Heart left ventricle (tissue), 16 donors: Measurements from ENCODE around the gene METRNL. TPM values are rescaled to one million over a fixed set of nuclear protein-coding genes. Genes with fewer than 3 reads are reported as not detected.
A peak's percentile ranks its signal among the peaks of the same experiment; 100 is the strongest.

ENCODE experiments used
- ATAC-seq, 4 donors: fragments of 200-7000 bp; cut with Tn5 transposase; one replicate each; pipeline ENCODE4 v1.9.1; 2020 to 2022; ENCODE audit warnings: moderate library complexity in 4 of 4, mild to moderate bottlenecking in 3 of 4, moderate number of reproducible peaks in 1 of 4
- DNase-seq, 5 donors: peaks; one replicate each; pipeline ENCODE4 v3.0.0-alpha.2; 2020
- H3K27ac ChIP-seq, 12 donors: fragments of 200-600 bp; sonication (generic) in 4 of 12; one replicate each; pipeline versions ENCODE4 v1.5.0 to v1.8.0; 2016 to 2022; ENCODE audit warnings: mild to moderate bottlenecking in 2 of 12
- H3K27me3 ChIP-seq, 9 donors: fragments of 200-600 bp; sonication (generic) in 2 of 9; one replicate each; pipeline versions ENCODE4 v1.5.1 to v1.8.0; 2016 to 2022; ENCODE audit warnings: mild to moderate bottlenecking in 3 of 9
- H3K36me3 ChIP-seq, 9 donors: fragments of 200-600 bp; sonication (generic) in 2 of 9; one replicate each; pipeline versions ENCODE4 v1.5.0 to v1.8.0; 2018 to 2022; ENCODE audit warnings: mild to moderate bottlenecking in 2 of 9
- H3K4me1 ChIP-seq, 12 donors: fragments of 200-600 bp; sonication (generic) in 4 of 12; one replicate each; pipeline versions ENCODE4 v1.5.0 to v1.8.0; 2016 to 2022; ENCODE audit warnings: mild to moderate bottlenecking in 3 of 12
- H3K4me3 ChIP-seq, 12 donors: fragments of 200-600 bp; sonication (generic) in 4 of 12; one replicate each; pipeline versions ENCODE4 v1.5.0 to v1.8.0; 2017 to 2022; ENCODE audit warnings: mild to moderate bottlenecking in 9 of 12, moderate library complexity in 4 of 12
- H3K9me3 ChIP-seq, 12 donors: fragments of 200-600 bp; sonication (generic) in 4 of 12; one replicate each; pipeline versions ENCODE4 v1.5.0 to v1.8.0; 2016 to 2022; ENCODE audit warnings: mild to moderate bottlenecking in 1 of 12
- POLR2A ChIP-seq, 2 donors: fragments of 450-650 bp; IDR thresholded peaks; one replicate each; pipeline ENCODE4 v1.6.1; 2017; ENCODE audit warnings: antibody characterized with exemption in 2 of 2, mild to moderate bottlenecking in 2 of 2, moderate library complexity in 2 of 2
- WGBS, 4 donors: extraction: QIAGEN DNeasy Blood & Tissue Kit in 2 of 4; methylation state at CpG; one replicate each; pipeline versions ENCODE4 v1.1.5 to v1.1.7; 2013 to 2018; 5-methylcytosine and 5-hydroxymethylcytosine counted together
- intact Hi-C, 10 donors: fragments of 100-400 bp; cut with DNase I; formaldehyde crosslinking; loops; one replicate each; pipeline versions ENCODE4 v1.11.1 to v1.14.2; 2022
- polyA plus RNA-seq, 2 donors: library from polyadenylated mRNA; stranded (reverse); fragments of 200-250 nt; gene quantifications; one replicate each; pipeline ENCODE4 v1.2.3, GENCODE V29; 2013
- total RNA-seq, 9 donors: library from RNA; depleted of rRNA in 2 of 9; stranded (reverse); fragments of >200 nt in 2 of 9; fragmentation: NEBNext Ultra II Directional in 3 of 9; extraction: Animal tissue kit (Norgen Biotek cat#: 25700) in 3 of 9; gene quantifications; one replicate each; pipeline versions ENCODE4 v1.1.0 to v1.2.4, GENCODE V29; 2016 to 2023
- TF ChIP-seq, protein P1 (sequence below), 12 donors: fragments of 200-600 bp; sonication (generic) in 4 of 12; IDR thresholded peaks; one replicate each; pipeline versions ENCODE4 v1.5.0 to v1.8.0; 2018 to 2022; ENCODE audit warnings: antibody characterized with exemption in 12 of 12, mild to moderate bottlenecking in 5 of 12
- donor health status: ischemic (EF 13 %, LVEDD 7.1; RV severe dilation, severe dysfunction).
- donor health status: healthy with polysubstance abuse.
- donor health status: DM: no; HTN: yes; CAD: no.
- donor health status: DM: no; HTN: no; CAD: no.
- donor health status: ischemic (EF 25% LVEDD 6.9; RV normal size, moderate dysfunction).
- donor health status: ischemic (EF 25% LVEDD 5.7; RV mildly dilated, moderate dysfunction).
- donor health status: healthy.
- donor health status: DM: yes; HTN: yes; CAD: no.
- donor health status: ischemic (EF 35%, LVEDD 5.7; RV mildly dilated, moderate dysfunction).
- donor health status: nonischemic (EF 11% LVEDD 7.7; RV severe dilation, severe dysfunction).
- donor health status: DM: yes; HTN: yes; CAD: no.
- donor health status: PGD.
- donor health status: ischemic (EF 29% LVEDD 5.4; RV normal size, mild dysfunction).
- donor health status: nonischemic (EF 23%, LVEDD 6.1; RV moderate dilation, normal function).

The METRNL gene
- total and polyA plus RNA-seq, 11 donors = 59.4 to 144 (median 79.5) TPM

DNA sequence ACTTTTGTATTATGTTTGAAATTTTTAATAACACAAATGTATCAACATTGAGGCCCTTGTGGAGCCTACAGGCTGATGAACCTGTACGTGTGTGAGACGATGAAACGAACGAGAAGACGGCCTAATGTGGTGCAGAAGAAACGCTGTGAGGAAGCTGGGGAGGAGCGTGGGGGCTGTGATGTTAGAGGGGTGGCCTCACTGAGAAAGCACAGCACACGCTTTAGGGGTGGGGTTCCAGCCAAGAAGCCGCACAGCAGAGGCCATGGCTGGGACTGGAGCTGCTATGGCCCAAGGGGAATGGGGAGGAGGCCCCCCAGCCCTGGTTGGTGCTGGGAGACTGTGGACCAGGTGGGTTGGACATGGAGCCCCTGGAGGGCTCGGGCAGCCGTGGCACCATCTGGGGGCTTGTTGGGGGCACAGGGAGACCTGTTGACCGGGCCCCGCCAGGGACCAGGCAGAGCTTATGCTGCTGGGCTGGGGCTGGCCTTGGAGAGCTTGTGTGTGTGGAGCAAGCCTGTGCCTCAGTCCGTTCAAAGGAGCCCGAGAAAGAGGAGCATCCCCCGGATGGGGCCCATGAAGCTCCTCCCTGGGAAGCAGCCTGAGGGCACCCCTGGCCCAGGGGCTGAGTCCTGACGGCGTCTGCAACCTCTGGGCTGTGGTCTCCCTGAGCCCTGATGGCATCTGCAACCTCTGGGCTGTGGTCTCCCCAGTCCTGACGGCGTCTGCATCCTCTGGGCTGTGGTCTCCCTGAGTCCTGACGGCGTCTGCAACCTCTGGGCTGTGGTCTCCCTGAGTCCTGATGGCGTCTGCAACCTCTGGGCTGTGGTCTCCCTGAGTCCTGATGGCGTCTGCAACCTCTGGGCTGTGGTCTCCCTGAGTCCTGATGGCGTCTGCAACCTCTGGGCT is 44.7 kb downstream of the METRNL start:
- peaks cover 0 to 17% (median under 1%) of the 10 kb centered on the region in 12 donors for H3K4me1 ChIP-seq
- H3K9me3 ChIP-seq = no peaks in the 10 kb centered on the region
- H3K36me3 ChIP-seq = no peaks in the 10 kb centered on the region
- DNase-seq (peak in 2 of 5 donors; percentile 15 to 57), ATAC-seq (no peak)
- TF ChIP-seq, protein P1, sequence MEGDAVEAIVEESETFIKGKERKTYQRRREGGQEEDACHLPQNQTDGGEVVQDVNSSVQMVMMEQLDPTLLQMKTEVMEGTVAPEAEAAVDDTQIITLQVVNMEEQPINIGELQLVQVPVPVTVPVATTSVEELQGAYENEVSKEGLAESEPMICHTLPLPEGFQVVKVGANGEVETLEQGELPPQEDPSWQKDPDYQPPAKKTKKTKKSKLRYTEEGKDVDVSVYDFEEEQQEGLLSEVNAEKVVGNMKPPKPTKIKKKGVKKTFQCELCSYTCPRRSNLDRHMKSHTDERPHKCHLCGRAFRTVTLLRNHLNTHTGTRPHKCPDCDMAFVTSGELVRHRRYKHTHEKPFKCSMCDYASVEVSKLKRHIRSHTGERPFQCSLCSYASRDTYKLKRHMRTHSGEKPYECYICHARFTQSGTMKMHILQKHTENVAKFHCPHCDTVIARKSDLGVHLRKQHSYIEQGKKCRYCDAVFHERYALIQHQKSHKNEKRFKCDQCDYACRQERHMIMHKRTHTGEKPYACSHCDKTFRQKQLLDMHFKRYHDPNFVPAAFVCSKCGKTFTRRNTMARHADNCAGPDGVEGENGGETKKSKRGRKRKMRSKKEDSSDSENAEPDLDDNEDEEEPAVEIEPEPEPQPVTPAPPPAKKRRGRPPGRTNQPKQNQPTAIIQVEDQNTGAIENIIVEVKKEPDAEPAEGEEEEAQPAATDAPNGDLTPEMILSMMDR (IDR thresholded peaks at IDR 0.05) = no peak
- no peak for TF ChIP-seq POLR2A (IDR thresholded peaks at IDR 0.05)
- peaks cover 0 to 4% (median 0%) of the 10 kb centered on the region in 9 donors for H3K27me3 ChIP-seq
- 88 to 92% (median 90%) methylated on average over 18 to 25 of the region's 25 CpGs for WGBS, 4 donors
- no peak overlapping the region for H3K27ac ChIP-seq
- H3K4me3 ChIP-seq = no peak overlapping the region
- intact Hi-C loops = no loop called here

DNA sequence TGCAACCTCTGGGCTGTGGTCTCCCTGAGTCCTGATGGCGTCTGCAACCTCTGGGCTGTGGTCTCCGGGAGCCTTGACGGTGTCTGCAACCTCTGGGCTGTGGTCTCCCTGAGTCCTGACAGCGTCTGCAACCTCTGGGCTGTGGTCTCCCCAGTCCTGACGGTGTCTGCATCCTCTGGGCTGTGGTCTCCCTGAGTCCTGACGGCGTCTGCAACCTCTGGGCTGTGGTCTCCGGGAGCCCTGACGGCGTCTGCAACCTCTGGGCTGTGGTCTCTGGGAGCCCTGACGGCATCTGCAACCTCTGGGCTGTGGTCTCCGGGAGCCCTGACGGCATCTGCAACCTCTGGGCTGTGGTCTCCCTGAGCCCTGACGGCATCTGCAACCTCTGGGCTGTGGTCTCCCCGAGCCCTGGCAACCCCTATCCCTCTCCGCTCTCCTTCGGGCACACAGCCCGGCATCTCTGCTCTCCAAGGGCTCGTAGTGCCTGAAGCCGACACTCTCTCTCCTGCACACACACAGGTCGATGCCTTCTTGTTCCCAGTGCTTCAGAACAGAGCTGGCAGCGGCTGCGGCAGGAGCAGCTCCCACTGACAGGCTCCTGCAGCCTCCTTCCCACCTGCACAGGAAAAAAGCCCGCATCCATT is 45.6 kb downstream of the METRNL start:
- TF ChIP-seq, protein P1 (IDR thresholded peaks at IDR 0.05) = no peak
- TF ChIP-seq POLR2A (IDR thresholded peaks at IDR 0.05) = no peak
- Histone ChIP-seq H3K4me1 (peaks cover 0 to 12% (median 0%) of the 10 kb centered on the region in 12 donors), H3K27ac (no peak overlapping the region), H3K9me3 (no peaks in the 10 kb centered on the region), H3K4me3 (peak overlapping the region in 1 of 12 donors; percentile 15), H3K36me3 (no peaks in the 10 kb centered on the region), H3K27me3 (peaks cover 0 to 4% (median 0%) of the 10 kb centered on the region in 9 donors)
- no peak for ATAC-seq
- WGBS, 4 donors = 75 to 88% (median 83%) methylated on average over 17 to 24 of the region's 24 CpGs
- peak in 2 of 5 donors; percentile 21 to 54 for DNase-seq
- intact Hi-C loops = no loop called here

DNA sequence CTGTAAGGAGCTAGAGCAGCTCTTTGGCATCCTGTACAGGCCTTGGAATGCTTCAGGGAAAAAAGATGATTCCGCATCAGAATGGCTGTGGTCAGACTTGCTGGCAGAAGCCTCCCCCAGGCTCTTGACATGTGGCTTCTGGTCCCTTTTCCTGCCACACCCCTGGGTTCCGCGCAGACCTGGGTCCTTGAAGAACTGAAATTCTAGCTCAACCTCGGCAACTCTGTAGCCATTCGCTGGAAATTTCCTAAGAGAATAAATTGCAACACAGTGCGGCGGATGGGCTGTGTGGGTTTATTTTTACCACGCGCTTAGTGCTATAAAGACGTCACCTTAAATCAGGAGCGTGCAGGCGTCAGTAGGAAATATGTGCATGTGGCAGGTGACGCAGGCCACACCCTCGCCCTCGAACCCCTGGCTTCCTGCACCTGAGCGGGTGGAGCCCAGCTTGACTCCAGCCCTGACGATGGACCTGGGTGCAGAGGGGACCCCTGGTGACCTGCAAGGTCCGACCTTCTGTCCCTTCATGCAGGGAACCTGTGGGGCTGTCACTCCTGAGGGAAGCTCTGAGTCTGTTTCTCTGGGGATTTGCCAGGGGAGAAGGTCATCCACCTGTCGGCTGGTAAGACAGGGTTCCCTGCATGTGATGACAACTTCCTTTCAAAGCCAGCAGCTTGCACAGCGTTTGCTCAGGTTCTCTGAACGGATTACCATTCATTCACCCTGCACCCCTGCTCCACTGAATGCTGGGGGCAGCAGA is 46.3 kb downstream of the METRNL start:
- H3K27me3 ChIP-seq = peaks cover 0 to 4% (median 0%) of the 10 kb centered on the region in 9 donors

More for the DNA sequence above, 46.3 kb downstream of the METRNL start:
- DNase-seq (peak in 3 of 5 donors; percentile 51 to 68 (median 57)), ATAC-seq (peak in 3 of 4 donors; percentile 41 to 78 (median 64))
- no peak for TF ChIP-seq POLR2A (IDR thresholded peaks at IDR 0.05)
- TF ChIP-seq, protein P1 (IDR thresholded peaks at IDR 0.05) = no peak
- no peaks in the 10 kb centered on the region for H3K36me3 ChIP-seq
- H3K4me1 ChIP-seq = peaks cover 0 to 12% (median 0%) of the 10 kb centered on the region in 12 donors
- peak overlapping the region in 1 of 12 donors; percentile 15 for H3K4me3 ChIP-seq
- H3K27ac ChIP-seq = no peak overlapping the region
- WGBS, 4 donors = 58 to 70% (median 66%) methylated on average over 21 of the region's 21 CpGs
- H3K9me3 ChIP-seq = no peaks in the 10 kb centered on the region
- intact Hi-C loops = no loop called here
